ENCODE data around the gene CALCOCO2. TPM values are rescaled to one million over a fixed set of nuclear protein-coding genes. Genes with fewer than 3 reads are reported as not detected.

CALCOCO2 gene
- total and polyA plus RNA-seq, 10 of the 15 experiments (the other 5 are each of a cell fraction or from before 2014, with no cell fraction given) = 20.2 to 138 (median 53.1) TPM

DNA sequence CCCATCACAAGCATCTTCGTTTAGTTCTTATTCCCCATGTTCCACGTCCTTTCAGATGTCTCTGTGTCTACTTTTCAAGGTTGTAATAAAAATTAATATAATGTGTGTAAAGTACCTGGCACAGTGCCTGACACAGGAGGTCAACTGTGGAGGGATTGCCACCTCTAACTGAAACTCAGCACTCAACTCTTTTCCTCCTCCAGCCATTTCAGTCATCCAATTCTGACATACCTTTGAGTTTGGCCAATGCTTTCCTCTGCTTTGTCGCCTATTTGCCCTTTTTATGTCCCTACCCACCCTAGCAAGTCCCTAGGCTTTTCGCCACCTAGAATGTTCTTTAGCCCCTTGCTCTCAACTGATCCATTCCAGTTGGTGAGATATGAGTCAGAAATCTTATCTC lies 78.9 kb downstream of the CALCOCO2 start:
- Histone ChIP-seq H3K4me2 (ENCODE audit: control insufficient read depth, insufficient read depth) (peak overlapping the region; percentile 73), H3K79me2 (ENCODE audit: control insufficient read depth, insufficient read depth, low read length) (peaks cover 68% of the 10 kb centered on the region), H3K4me3 (peak overlapping the region; percentile 84), H3K9ac (ENCODE audit: control insufficient read depth, insufficient read depth, low read length) (peak overlapping the region; percentile 84), H4K20me1 (ENCODE audit: control insufficient read depth, insufficient read depth) (no peaks in the 10 kb centered on the region), H3K36me3 (ENCODE audit: control insufficient read depth in 2 of 2, insufficient read depth in 2 of 2, low read length in 1 of 2) (peaks cover 0 to 12% of the 10 kb centered on the region in 2 experiments), H3K9me3 (replicated peaks; ENCODE audit: control insufficient read depth, insufficient read depth, low read length) (no peaks in the 10 kb centered on the region), H2AFZ (ENCODE audit: control insufficient read depth, low read depth, low read length) (no peak overlapping the region), H3K27me3 (replicated peaks in 1 of 2; ENCODE audit: control insufficient read depth in 2 of 2, insufficient read depth in 2 of 2, low read length in 1 of 2) (no peaks in the 10 kb centered on the region), H3K4me1 (ENCODE audit: control insufficient read depth, insufficient read depth, low read length) (peaks cover 25% of the 10 kb centered on the region), H3K27ac (ENCODE audit: control insufficient read depth, insufficient read depth) (peak overlapping the region; percentile 83)
- SMC1A ChIA-PET (ENCODE audit: uncharacterized antibody, unreplicated experiment) = interaction anchor here (0.7 to 3.3 kb wide), 3 partner anchors 17 to 282 kb away, joined by 3 to 29 read pairs (median 4); partner anchors contain the start of gene ATP5MC1
- in situ Hi-C loops (cut with MboI) = no loop called here
- POLR2A ChIA-PET = interaction anchor here (0.5 to 1.5 kb wide), 9 partner anchors 17 to 1585 kb away, joined by 3 to 9 read pairs (median 4); partner anchors contain the start of genes ATP5MC1 and IGF2BP1
- FAIRE-seq (no peak), DNase-seq (ENCODE audit: low read depth, low spot score) (peak; percentile 30), ATAC-seq (peak; percentile 16)
- RAD21 ChIA-PET (ENCODE audit: unreplicated experiment) = interaction anchor here (1.4 to 2.7 kb wide), 2 partner anchors 16 to 35 kb away, joined by 5 to 34 read pairs; partner anchors contain the start of genes ATP5MC1 and SNF8
- CTCF ChIA-PET = interaction anchor here (1.9 to 3.3 kb wide), 2 partner anchors 16 to 26 kb away, joined by 7 to 21 read pairs; partner anchors contain the start of gene ATP5MC1
- TSS peak; percentile 48 for BruUV-seq (replicated peaks)
- intact Hi-C loops (cut with micrococcal nuclease; ENCODE audit: unreplicated experiment) = no loop called here
- WGBS (ENCODE audit: insufficient coverage, insufficient replicate concordance, low lambda C conversion rate, missing lambda C conversion rate) = 13% methylated on average over 4 of the region's 4 CpGs
- TF ChIP-seq BACH1 (IDR thresholded peaks at IDR 0.05; ENCODE audit: borderline replicate concordance) (no peak), ESRRA (IDR thresholded peaks at IDR 0.05; ENCODE audit: low read length) (no peak), IKZF1 (conservative IDR thresholded peaks at IDR 0.05) (no peak; the same call in 1 of the 2 replicates), SMAD1 (IDR thresholded peaks at IDR 0.05; ENCODE audit: low read depth, partially characterized antibody) (peak; percentile 60), CHD4 (IDR thresholded peaks at IDR 0.05) (no peak), TBL1XR1 (IDR thresholded peaks at IDR 0.05; ENCODE audit: low read depth, low read length) (no peak), BCL3 (IDR thresholded peaks at IDR 0.05; ENCODE audit: borderline replicate concordance, insufficient read depth, low read depth, low read length, poor library complexity, severe bottlenecking) (no peak), ZNF592 (IDR thresholded peaks at IDR 0.05) (no peak), ZNF687 (IDR thresholded peaks at IDR 0.05) (no peak), EZH2 (IDR thresholded peaks at IDR 0.05; ENCODE audit: borderline replicate concordance, control insufficient read depth, low read depth, low read length) (no peak), POLR2A (IDR thresholded peaks at IDR 0.05; ENCODE audit: low read depth, low read length) (no peak), HDGF (IDR thresholded peaks at IDR 0.05) (peak; percentile 26; the same call in 1 of the 2 replicates), TAF1 (IDR thresholded peaks at IDR 0.05; ENCODE audit: borderline replicate concordance, low read depth, low read length) (0 out of 2 replicates have a peak, but pooled peaks have one; percentile 35)
